RCC 7860 (cell line): ENCODE measurements around the gene TMEM43.
"Not testable (repeated sequence)": the region's sequence is repeated elsewhere in the genome, so short reads cannot be mapped to it uniquely, and the experiment has no call there.

ENCODE experiments used
- DNase-seq: peaks from one replicate; pipeline ENCODE4 v3.0.0-alpha.2; 2015; ENCODE audit warnings: low spot score
- FAIRE-seq: peaks from 2 replicates; lab custom pipeline; 2012; peaks lifted over from hg19 to GRCh38; lab: Jason Lieb, UNC

TMEM43 gene

GRCh38 chr3:14120921-14121448 lies 3.9 kb upstream of the TMEM43 start:
- not testable (repeated sequence) for DNase-seq, FAIRE-seq

GRCh38 chr3:14121859-14122258 lies 3.0 kb upstream of the TMEM43 start:
- no peak for DNase-seq

GRCh38 chr3:14122301-14122700 lies 2.6 kb upstream of the TMEM43 start:
- no peak for FAIRE-seq
- no peak for DNase-seq

More at GRCh38 chr3:14121859-14122258, 3.0 kb upstream of the TMEM43 start:
- no peak for FAIRE-seq

- FAIRE-seq, result no peak
- no peak for DNase-seq
Observed at GRCh38 chr3:14123308-14124222, 1.3 kb upstream of the TMEM43 start.

GRCh38 chr3:14124223-14124614 lies 633 bp upstream of the TMEM43 start:
- DNase-seq (peak; percentile 29), FAIRE-seq (no peak)

- peak; percentile 7 for FAIRE-seq
Observed at GRCh38 chr3:14125193-14126016, 553 bp downstream of the TMEM43 start.

GRCh38 chr3:14126017-14126886 lies 1.4 kb downstream of the TMEM43 start:
- DNase-seq (no peak), FAIRE-seq (no peak)

More at GRCh38 chr3:14125193-14126016, 553 bp downstream of the TMEM43 start:
- peak; percentile 81 for DNase-seq

GRCh38 chr3:14126887-14127505 lies 2.1 kb downstream of the TMEM43 start:
- no peak for DNase-seq
- no peak for FAIRE-seq

GRCh38 chr3:14127516-14128161 lies 2.8 kb downstream of the TMEM43 start:
- FAIRE-seq, result no peak

GRCh38 chr3:14128724-14129123 lies 3.9 kb downstream of the TMEM43 start:
- no peak for DNase-seq
- no peak for FAIRE-seq

More at GRCh38 chr3:14127516-14128161, 2.8 kb downstream of the TMEM43 start:
- no peak for DNase-seq

GRCh38 chr3:14129296-14129695 lies 4.4 kb downstream of the TMEM43 start:
- DNase-seq (no peak), FAIRE-seq (no peak)

- DNase-seq (no peak), FAIRE-seq (no peak)
Observed at GRCh38 chr3:14130230-14130629, 5.4 kb downstream of the TMEM43 start.

GRCh38 chr3:14130707-14131106 lies 5.9 kb downstream of the TMEM43 start:
- DNase-seq (no peak), FAIRE-seq (no peak)

- FAIRE-seq (no peak), DNase-seq (no peak)
Observed at GRCh38 chr3:14131134-14131533, 6.3 kb downstream of the TMEM43 start.

GRCh38 chr3:14132120-14132519 lies 7.3 kb downstream of the TMEM43 start:
- no peak for DNase-seq
- no peak for FAIRE-seq

- DNase-seq (no peak), FAIRE-seq (no peak)
Observed at GRCh38 chr3:14132689-14133088, 7.8 kb downstream of the TMEM43 start.

- DNase-seq, result no peak
- FAIRE-seq, result no peak
Observed at GRCh38 chr3:14133188-14133800, 8.4 kb downstream of the TMEM43 start.

GRCh38 chr3:14133876-14134275 lies 9.0 kb downstream of the TMEM43 start:
- DNase-seq (no peak), FAIRE-seq (no peak)

- DNase-seq, result no peak
- FAIRE-seq, result no peak
Observed at GRCh38 chr3:14134291-14134690, 9.4 kb downstream of the TMEM43 start.
